PC-3 (cell line): ENCODE results near the gene CSK. TPM values are rescaled to one million over a fixed set of nuclear protein-coding genes. Genes with fewer than 3 reads are reported as not detected.

ENCODE experiments used
- ATAC-seq: fragments of 200-7000 bp; cut with Tn5 transposase; 2 replicates; pipeline ENCODE4 v1.9.1; 2020; ENCODE audit warnings: mild to moderate bottlenecking, moderate library complexity
- BruUV-seq: library from RNA; stranded (reverse); fragments of 400-500 nt; replicated peaks from 2 replicates; lab custom pipeline; 2021; lab: Mats Ljungman, UMichigan
- CTCF ChIA-PET: fragments of 300-600 bp; sonication (Branson Sonifier 250); formaldehyde crosslinking; loops from one replicate; lab custom pipeline; 2022; ENCODE audit warnings: antibody characterized with exemption; lab: Charles Lee
- POLR2A ChIA-PET: fragments of 300-600 bp; sonication (Branson Sonifier 250); formaldehyde crosslinking; loops from one replicate; lab custom pipeline; 2022; ENCODE audit warnings: antibody characterized with exemption; ENCODE audit not compliant: unreplicated experiment; lab: Charles Lee
- DNase-seq: peaks from one replicate; pipeline ENCODE4 v3.0.0-alpha.2; 2015
- H2AFZ ChIP-seq: fragments of 300-600 bp; sonication (generic); 2 replicates; pipeline ENCODE4 v1.6.0; 2016; ENCODE audit warnings: antibody characterized with exemption, low read length
- H3F3A ChIP-seq: fragments of 300-600 bp; sonication (generic); one replicate; pipeline ENCODE4 v1.6.0; 2017; ENCODE audit warnings: antibody characterized with exemption, low read length, control low read depth, mild to moderate bottlenecking; ENCODE audit not compliant: unreplicated experiment
- H3K27ac ChIP-seq: fragments of 300-600 bp; sonication (generic); 2 replicates; pipeline ENCODE4 v1.5.1; 2016; ENCODE audit warnings: mild to moderate bottlenecking, low read length
- H3K27me3 ChIP-seq: fragments of 300-600 bp; sonication (generic); 2 replicates; pipeline ENCODE4 v1.6.1; 2016; ENCODE audit warnings: low read length, mixed read lengths
- H3K36me3 ChIP-seq: fragments of 300-600 bp; sonication (generic); 2 replicates; pipeline ENCODE4 v1.6.1; 2016; ENCODE audit warnings: low read depth, mixed run types, low read length, mixed read lengths
- H3K4me1 ChIP-seq: fragments of 300-600 bp; sonication (generic); 2 replicates; pipeline ENCODE4 v1.5.1; 2016; ENCODE audit warnings: low read length; ENCODE audit not compliant: insufficient read depth
- H3K4me2 ChIP-seq: fragments of 300-600 bp; sonication (generic); 2 replicates; pipeline ENCODE4 v1.6.0; 2016; ENCODE audit warnings: low read length
- H3K4me3 ChIP-seq: fragments of 300-600 bp; sonication (generic); 2 replicates; pipeline ENCODE4 v1.5.1; 2016; ENCODE audit warnings: mild to moderate bottlenecking, low read length, mixed read lengths
- H3K79me2 ChIP-seq: fragments of 300-600 bp; sonication (generic); 2 replicates; pipeline ENCODE4 v1.6.1; 2017; ENCODE audit warnings: low read length, mixed read lengths
- H3K9ac ChIP-seq: fragments of 300-600 bp; sonication (generic); 2 replicates; pipeline ENCODE4 v1.6.0; 2016; ENCODE audit warnings: mild to moderate bottlenecking, low read length
- H3K9me2 ChIP-seq: fragments of 300-600 bp; sonication (generic); replicated peaks from 2 replicates; pipeline ENCODE4 v1.6.1; 2016; ENCODE audit warnings: mixed run types, low read length, mixed read lengths
- H3K9me3 ChIP-seq: fragments of 300-600 bp; sonication (generic); 2 replicates; pipeline ENCODE4 v1.6.1; 2016; ENCODE audit warnings: low read length, mixed read lengths
- H4K20me1 ChIP-seq: fragments of 300-600 bp; sonication (generic); 2 replicates; pipeline ENCODE4 v1.6.1; 2016; ENCODE audit warnings: low read length, mixed read lengths
- CTCF ChIP-seq: fragments of 300-600 bp; sonication (generic); conservative IDR thresholded peaks from 2 replicates; pipeline ENCODE4 v1.5.1; 2017; ENCODE audit warnings: antibody characterized with exemption, low read depth, mild to moderate bottlenecking, low read length
- EZH2 ChIP-seq: fragments of 300-600 bp; sonication (generic); IDR thresholded peaks from one replicate; pipeline ENCODE4 v1.6.1; 2017; ENCODE audit warnings: antibody characterized with exemption, mild to moderate bottlenecking, low read length; ENCODE audit not compliant: unreplicated experiment
- EZH2phosphoT487 ChIP-seq: fragments of 300-600 bp; sonication (generic); IDR thresholded peaks from 2 replicates; pipeline ENCODE4 v1.6.1; 2018; ENCODE audit warnings: mild to moderate bottlenecking, antibody characterized with exemption, low read length, borderline replicate concordance
- intact Hi-C: fragments of 100-400 bp; cut with micrococcal nuclease; formaldehyde crosslinking; loops from 2 replicates; pipeline ENCODE4 v1.9.0; 2023
- total RNA-seq: library from RNA; depleted of rRNA; stranded (reverse); fragments of >200 nt; gene quantifications from 2 replicates; pipeline ENCODE4 v1.2.3, GENCODE V29; 2014

CSK gene
- total RNA-seq, 1 experiment from 2014 or later: 38.0 TPM

DNA sequence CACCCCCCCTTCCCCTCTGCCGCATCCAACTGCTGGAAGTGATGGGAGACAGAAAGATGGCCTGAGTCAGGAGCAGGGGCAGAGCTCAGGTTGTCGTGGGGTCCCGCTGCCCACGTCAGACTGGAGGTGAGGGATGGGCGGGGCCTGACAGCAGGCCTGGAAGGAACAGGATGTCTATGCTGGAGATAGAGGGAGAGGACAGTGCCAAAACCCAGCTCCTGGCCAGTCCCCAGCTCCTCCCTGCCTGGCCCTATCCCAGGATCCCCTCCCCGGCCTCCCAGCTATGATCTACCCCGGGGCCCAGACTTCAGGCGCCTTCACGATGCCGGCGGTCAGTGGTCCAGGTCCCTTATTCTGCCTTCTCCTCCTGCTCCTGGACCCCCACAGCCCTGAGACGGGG lies 30.7 kb downstream of the CSK start, which contains the start of gene LMAN1L:
LMAN1L (plus strand) TSS at position 303 of the 400 bp plus-strand sequence; CDS start at position 323, 20 bp downstream.
- H3K4me2 ChIP-seq: no peak within 1 kb of the TSS
- H3F3A ChIP-seq: no peaks in the 10 kb centered on the region
- no peak within 1 kb of the TSS for H3K4me3 ChIP-seq
- no peak for DNase-seq
- H4K20me1 ChIP-seq: no peaks in the 10 kb centered on the region
- TF ChIP-seq CTCF (no peak), EZH2 (no peak), EZH2phosphoT487 (no peak)
- BruUV-seq: no TSS peak
- ATAC-seq: no peak
- no peaks in the 10 kb centered on the region for H3K27me3 ChIP-seq
- no peak within 1 kb of the TSS for H2AFZ ChIP-seq
- H3K9ac ChIP-seq: no peak within 1 kb of the TSS
- H3K9me2 ChIP-seq: no peaks in the 10 kb centered on the region
- H3K9me3 ChIP-seq: no peaks in the 10 kb centered on the region
- POLR2A ChIA-PET: no interaction called here
- peaks cover 22% of the 10 kb centered on the region for H3K4me1 ChIP-seq
- H3K27ac ChIP-seq: no peak within 1 kb of the TSS
- CTCF ChIA-PET: no interaction called here
- no peaks in the 10 kb centered on the region for H3K36me3 ChIP-seq
- intact Hi-C loops: no loop called here
- H3K79me2 ChIP-seq: no peaks in the 10 kb centered on the region

GRCh38 chr15:74815121-74815934 lies 33.4 kb downstream of the CSK start:
- 0 out of 2 replicates have a peak overlapping the region, but pooled peaks have one; percentile 3 for H3K4me2 ChIP-seq

More at GRCh38 chr15:74815121-74815934, 33.4 kb downstream of the CSK start:
- Histone ChIP-seq H3K9ac (no peak overlapping the region), H3K27ac (no peak overlapping the region), H3F3A (no peaks in the 10 kb centered on the region), H3K4me3 (no peak overlapping the region), H3K4me1 (peaks cover 34% of the 10 kb centered on the region), H3K9me2 (no peaks in the 10 kb centered on the region), H3K79me2 (no peaks in the 10 kb centered on the region), H3K27me3 (no peaks in the 10 kb centered on the region), H3K36me3 (no peaks in the 10 kb centered on the region), H4K20me1 (no peaks in the 10 kb centered on the region), H3K9me3 (no peaks in the 10 kb centered on the region), H2AFZ (no peak overlapping the region)
- ChIA-PET POLR2A (no interaction called here), CTCF (no interaction called here)
- ATAC-seq: no peak
- BruUV-seq: no TSS peak
- intact Hi-C loops: no loop called here
- TF ChIP-seq EZH2phosphoT487: no peak
- TF ChIP-seq CTCF: no peak
- no peak for TF ChIP-seq EZH2
- DNase-seq: peak; percentile 59
